ENCODE results near the gene FAH. TPM values are rescaled to one million over a fixed set of nuclear protein-coding genes. Genes with fewer than 3 reads are reported as not detected.

Gene FAH
- total and polyA plus RNA-seq, 9 of the 15 experiments (the other 6 are each of a cell fraction or from before 2014, with no cell fraction given), result 66.8 to 310 (median 103) TPM

- TF ChIP-seq ZBTB1 (CRISPR knock-in tag; IDR thresholded peaks at IDR 0.05; ENCODE audit: borderline replicate concordance, low read depth) (peak; percentile 99), CREB3 (tag; conservative IDR thresholded peaks at IDR 0.05; ENCODE audit: low read depth) (no peak), SP2 (IDR thresholded peaks at IDR 0.05; ENCODE audit: extremely low read depth, low read depth, low read length, poor library complexity, severe bottlenecking) (no peak), NR3C1 (CRISPR knock-in tag; IDR thresholded peaks at IDR 0.05) (no peak), ZNF121 (CRISPR knock-in tag; conservative IDR thresholded peaks at IDR 0.05) (no peak), NFYB (IDR thresholded peaks at IDR 0.05; ENCODE audit: extremely low read depth, insufficient read length) (peak; percentile 36), ZNF696 (CRISPR knock-in tag; conservative IDR thresholded peaks at IDR 0.05) (no peak), BMI1 (IDR thresholded peaks at IDR 0.05; ENCODE audit: low read length) (no peak), THRA (IDR thresholded peaks at IDR 0.05) (no peak), ZNF551 (CRISPR knock-in tag; IDR thresholded peaks at IDR 0.05) (no peak), FOXA3 (CRISPR knock-in tag; conservative IDR thresholded peaks at IDR 0.05 in 1 of 2, IDR thresholded peaks at IDR 0.05 in 1 of 2) (peak; percentile 40 to 45; a peak in 2 of 4 replicates), XRCC3 (IDR thresholded peaks at IDR 0.05) (no peak), NR4A1 (CRISPR knock-in tag; IDR thresholded peaks at IDR 0.05) (no peak), NR4A1 (tag; IDR thresholded peaks at IDR 0.05) (no peak), ZNF707 (CRISPR knock-in tag; conservative IDR thresholded peaks at IDR 0.05) (no peak), U2AF1 (optimal IDR thresholded peaks at IDR 0.05; ENCODE audit: low read depth, low read length) (no peak), ZNF165 (CRISPR knock-in tag; IDR thresholded peaks at IDR 0.05; ENCODE audit: borderline replicate concordance) (no peak), CHCHD3 (CRISPR knock-in tag; IDR thresholded peaks at IDR 0.05) (no peak), MEIS2 (IDR thresholded peaks at IDR 0.05; ENCODE audit: partially characterized antibody) (peak; percentile 54), PRPF4 (IDR thresholded peaks at IDR 0.05; ENCODE audit: insufficient read depth, low read depth, low read length, poor library complexity, severe bottlenecking) (no peak), ESRRB (CRISPR knock-in tag; IDR thresholded peaks at IDR 0.05; ENCODE audit: borderline replicate concordance) (no peak), RNF2 (IDR thresholded peaks at IDR 0.05) (no peak; the same call in 1 of the 2 replicates), ELF1 (tag; IDR thresholded peaks at IDR 0.05) (no peak), NR1H2 (CRISPR knock-in tag; IDR thresholded peaks at IDR 0.05) (no peak), ARHGAP35 (IDR thresholded peaks at IDR 0.05; ENCODE audit: partially characterized antibody) (no peak), POLR2A (conservative IDR thresholded peaks at IDR 0.05) (no peak), CXXC5 (CRISPR knock-in tag; IDR thresholded peaks at IDR 0.05) (no peak), CBFA2T3 (IDR thresholded peaks at IDR 0.05) (peak; percentile 84), ZNF232 (CRISPR knock-in tag; IDR thresholded peaks at IDR 0.05) (no peak), ZNF140 (CRISPR knock-in tag; IDR thresholded peaks at IDR 0.05) (no peak)
Measured at GRCh38 chr15:80153900-80154299, 1.1 kb downstream of the FAH start (continued).

Data from K562 (cell line).